BLaER1 (cell line): Measurements from ENCODE around the gene BTN3A1.
"Not testable (repeated sequence)": the region's sequence is repeated elsewhere in the genome, so short reads cannot be mapped to it uniquely, and the experiment has no call there.

Experiments used
- H3K27ac ChIP-seq: shearing (Covaris generic); formaldehyde crosslinking; 2 replicates; pipeline ENCODE4 v1.8.1; 2022
- H3K27me3 ChIP-seq: shearing (Covaris generic); formaldehyde crosslinking; 2 replicates; pipeline ENCODE4 v1.8.1; 2022
- H3K36me3 ChIP-seq: shearing (Covaris generic); formaldehyde crosslinking; 2 replicates; pipeline ENCODE4 v1.8.1; 2022
- H3K4me1 ChIP-seq: shearing (Covaris generic); formaldehyde crosslinking; 2 replicates; pipeline ENCODE4 v1.8.1; 2022
- H3K4me2 ChIP-seq: shearing (Covaris generic); formaldehyde crosslinking; 2 replicates; pipeline ENCODE4 v1.8.1; 2022
- H3K4me3 ChIP-seq: shearing (Covaris generic); formaldehyde crosslinking; 2 replicates; pipeline ENCODE4 v1.8.1; 2022
- H3K9ac ChIP-seq: shearing (Covaris generic); formaldehyde crosslinking; 2 replicates; pipeline ENCODE4 v1.8.1; 2022
- H3K9me3 ChIP-seq: shearing (Covaris generic); formaldehyde crosslinking; 2 replicates; pipeline ENCODE4 v1.8.1; 2022
- H4K20me1 ChIP-seq: shearing (Covaris generic); formaldehyde crosslinking; 2 replicates; pipeline ENCODE4 v1.8.1; 2022
- Cebpa-rat ChIP-seq: shearing (Covaris generic); IDR thresholded peaks from 2 replicates; pipeline ENCODE4 v1.8.1; 2022

Gene BTN3A1

DNA sequence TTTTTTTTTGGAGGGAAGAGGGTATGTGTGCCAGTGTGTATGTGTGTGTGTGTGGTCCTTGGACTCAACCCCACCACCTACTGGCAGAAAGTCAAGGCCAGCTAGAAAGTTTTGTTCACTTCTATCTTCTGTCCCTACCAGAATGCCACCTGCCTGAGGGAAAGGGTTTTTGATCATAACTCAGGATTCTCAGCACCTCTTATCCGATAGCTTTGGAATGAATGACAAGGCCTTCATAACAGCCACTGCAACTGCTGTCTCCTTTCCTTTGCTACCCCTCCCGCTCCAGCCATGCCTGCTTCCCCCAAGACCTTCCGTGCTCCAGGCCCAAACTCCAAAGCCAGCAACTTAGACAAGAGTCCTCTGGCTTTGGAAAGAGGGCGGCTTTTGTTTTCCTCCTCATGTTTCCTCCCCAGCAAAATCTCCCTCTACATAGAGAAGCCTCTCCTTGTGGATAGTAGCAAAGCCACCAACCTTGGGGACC, 18.7 kb downstream of the BTN3A1 start:
- Histone ChIP-seq H3K36me3 (peaks cover 39% of the 10 kb centered on the region), H3K9me3 (peaks cover 32% of the 10 kb centered on the region), H3K27me3 (no peaks in the 10 kb centered on the region), H3K4me1 (peaks cover 22% of the 10 kb centered on the region), H4K20me1 (no peaks in the 10 kb centered on the region), H3K27ac (peak overlapping the region; percentile 50), H3K4me2 (peak overlapping the region; percentile 84), H3K9ac (peak overlapping the region; percentile 85), H3K4me3 (peak overlapping the region; percentile 80)
- TF ChIP-seq Cebpa-rat = no peak

DNA sequence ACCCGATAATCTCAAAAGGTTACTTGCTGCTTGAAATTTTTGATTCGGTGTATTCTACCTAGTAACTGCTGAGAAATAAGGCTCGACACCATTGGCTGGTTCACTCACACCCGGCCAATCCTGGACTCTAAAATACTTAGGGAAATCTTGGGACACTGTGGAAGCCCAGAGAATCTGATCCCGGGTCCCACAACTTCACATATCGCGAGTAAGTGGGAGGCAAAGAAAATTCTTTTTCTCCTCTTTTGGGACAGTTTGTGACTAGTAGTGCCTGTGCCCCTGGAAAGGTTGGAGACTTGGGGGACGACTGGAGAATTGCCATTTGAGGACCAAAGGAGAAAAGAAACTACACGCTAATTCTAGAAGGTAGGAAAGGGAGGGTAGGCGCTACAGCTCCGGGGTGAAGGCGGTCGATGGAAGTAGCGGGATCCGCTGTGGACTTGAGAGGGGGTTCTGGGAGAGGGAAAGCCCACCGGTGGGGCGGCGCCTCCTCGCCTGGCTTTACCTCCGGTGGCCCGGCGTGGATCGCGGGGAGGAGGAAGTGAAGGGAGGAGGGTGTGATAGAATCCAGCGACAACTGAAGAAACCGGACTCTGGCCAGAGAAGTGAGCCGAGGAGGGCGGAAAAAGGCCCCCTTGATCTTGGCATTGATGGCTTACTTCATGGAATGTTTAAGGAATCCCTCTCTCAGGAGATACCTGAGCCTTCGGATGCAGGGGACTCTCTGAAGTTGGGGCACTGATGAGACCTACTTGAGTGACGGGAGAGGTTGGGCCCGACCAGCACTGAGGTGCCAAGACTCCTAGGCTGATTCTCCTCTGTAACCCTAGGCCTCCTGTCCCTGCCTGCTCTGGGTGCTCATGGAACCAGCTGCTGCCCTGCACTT, 19.4 kb downstream of the BTN3A1 start:
- TF ChIP-seq Cebpa-rat = no peak
- H3K4me2 ChIP-seq = peak overlapping the region; percentile 84
- peak overlapping the region; percentile 80 for H3K4me3 ChIP-seq
- H3K27ac ChIP-seq = peak overlapping the region; percentile 80
- H3K27me3 ChIP-seq = no peaks in the 10 kb centered on the region
- peaks cover 22% of the 10 kb centered on the region for H3K4me1 ChIP-seq
- H3K9ac ChIP-seq = peak overlapping the region; percentile 85
- peaks cover 47% of the 10 kb centered on the region for H3K36me3 ChIP-seq
- no peaks in the 10 kb centered on the region for H4K20me1 ChIP-seq
- H3K9me3 ChIP-seq = peaks cover 29% of the 10 kb centered on the region

DNA sequence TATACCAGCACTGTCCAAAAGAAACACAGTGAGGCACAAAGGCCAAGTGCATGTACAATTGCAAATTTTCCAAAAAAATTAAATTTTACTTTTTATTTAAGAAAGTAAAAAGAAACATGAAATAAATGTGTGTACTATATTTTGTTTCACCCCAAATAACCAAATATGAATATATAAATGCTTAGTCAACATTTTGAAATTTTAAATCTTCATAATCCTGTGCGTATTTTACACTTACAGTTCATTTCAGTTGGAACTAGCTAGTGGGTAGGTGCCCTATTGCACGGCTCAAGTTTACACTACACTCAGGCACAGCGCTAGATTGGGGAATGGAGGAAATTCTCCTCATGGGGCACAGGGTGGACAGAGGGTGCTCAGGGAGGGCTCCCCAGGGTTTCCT, 20.3 kb downstream of the BTN3A1 start:
- Histone ChIP-seq H3K27me3 (no peaks in the 10 kb centered on the region), H3K27ac (no peak overlapping the region), H3K9ac (peak overlapping the region; percentile 85; the same call in 1 of the 2 replicates), H3K4me3 (peak overlapping the region; percentile 80), H3K4me1 (peaks cover 22% of the 10 kb centered on the region), H3K36me3 (peaks cover 47% of the 10 kb centered on the region), H4K20me1 (no peaks in the 10 kb centered on the region), H3K4me2 (peak overlapping the region; percentile 84), H3K9me3 (peaks cover 21% of the 10 kb centered on the region)
- no peak for TF ChIP-seq Cebpa-rat

DNA sequence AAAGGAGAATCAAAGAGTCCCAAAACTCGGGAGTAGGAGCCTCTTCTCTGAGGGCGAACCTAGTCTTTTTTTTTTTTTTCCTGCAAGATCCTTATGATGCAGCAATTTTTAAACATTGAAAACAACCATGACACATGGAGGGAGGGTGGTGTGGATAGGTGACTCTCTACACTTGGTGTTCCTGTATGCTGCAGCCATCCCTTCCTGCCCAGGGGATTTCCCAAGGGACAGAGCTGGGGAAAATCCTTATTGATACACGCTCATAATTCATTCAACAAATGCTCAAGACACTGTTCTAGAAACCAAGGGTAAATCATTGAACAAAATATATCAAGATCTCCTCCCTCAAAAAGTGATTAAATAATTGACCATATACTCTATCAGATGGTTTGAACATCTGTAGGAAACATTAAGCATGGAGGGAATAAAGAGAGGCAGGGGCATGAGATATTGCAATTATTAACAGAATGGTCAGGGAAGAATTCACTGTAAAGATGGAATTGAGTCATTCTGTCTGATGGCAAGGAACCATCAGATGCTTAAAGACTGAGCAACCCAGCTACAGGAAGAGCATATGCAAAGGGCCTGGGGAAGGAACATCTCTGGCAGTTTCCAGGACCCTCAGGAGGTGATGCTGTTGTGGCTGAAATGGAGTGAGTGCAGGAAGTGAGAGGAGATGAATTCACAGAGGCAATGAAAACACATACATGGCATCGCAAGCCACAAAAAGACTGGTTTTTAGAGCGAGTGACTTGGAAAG, 24.8 kb downstream of the BTN3A1 start:
- Histone ChIP-seq H3K27me3 (no peaks in the 10 kb centered on the region), H3K4me2 (no peak overlapping the region), H3K4me3 (no peak overlapping the region), H4K20me1 (no peaks in the 10 kb centered on the region), H3K27ac (no peak overlapping the region), H3K4me1 (peaks cover 13% of the 10 kb centered on the region), H3K9ac (no peak overlapping the region), H3K9me3 (no peaks in the 10 kb centered on the region), H3K36me3 (peaks cover 78% of the 10 kb centered on the region)
- TF ChIP-seq Cebpa-rat = no peak

DNA sequence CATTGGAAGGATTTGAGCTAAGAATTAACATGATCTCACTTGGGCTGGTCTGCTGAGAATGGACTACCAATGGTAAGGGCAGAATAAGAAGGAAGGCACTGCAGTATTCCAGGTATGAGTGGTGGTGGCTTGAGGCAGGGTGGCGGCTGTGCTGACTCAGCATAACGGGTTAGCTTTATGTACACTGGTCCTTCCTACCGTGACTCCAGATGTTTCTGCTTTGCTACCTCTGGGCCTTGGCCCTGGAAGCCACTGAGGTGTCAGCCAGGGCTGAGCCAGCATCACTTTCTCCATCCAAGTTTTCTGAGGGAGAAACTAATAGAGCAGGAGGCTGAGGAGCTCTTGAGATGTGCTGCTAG, 25.4 kb downstream of the BTN3A1 start:
- no peaks in the 10 kb centered on the region for H4K20me1 ChIP-seq
- H3K9me3 ChIP-seq = peaks cover 3% of the 10 kb centered on the region; the same call in 1 of the 2 replicates
- no peak for TF ChIP-seq Cebpa-rat
- no peak overlapping the region for H3K4me2 ChIP-seq
- no peak overlapping the region for H3K4me3 ChIP-seq
- H3K27ac ChIP-seq = no peak overlapping the region
- H3K36me3 ChIP-seq = peaks cover 80% of the 10 kb centered on the region
- no peak overlapping the region for H3K9ac ChIP-seq
- peaks cover 8% of the 10 kb centered on the region for H3K4me1 ChIP-seq
- no peaks in the 10 kb centered on the region for H3K27me3 ChIP-seq

DNA sequence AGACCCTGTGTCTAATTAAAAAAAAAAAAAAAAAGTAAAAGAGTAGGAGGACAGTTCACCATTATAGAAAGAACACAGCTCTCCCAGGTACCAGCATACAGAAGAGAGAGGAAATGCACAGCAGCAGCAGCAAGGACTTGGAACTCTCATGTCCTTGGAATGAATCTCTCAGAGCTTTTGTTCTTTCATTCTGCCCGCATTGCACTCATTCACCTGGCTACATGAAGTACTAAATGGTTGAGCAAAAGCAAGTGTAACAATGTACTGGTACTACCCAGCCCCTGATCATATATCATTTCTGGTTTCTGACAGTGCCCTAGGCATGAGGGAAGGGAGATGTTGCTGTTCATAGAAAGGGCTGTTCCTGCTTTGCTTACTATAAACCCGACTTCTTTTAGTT, 26.1 kb downstream of the BTN3A1 start:
- H3K4me3 ChIP-seq = no peak overlapping the region
- H3K27ac ChIP-seq = no peak overlapping the region
- peaks cover 11% of the 10 kb centered on the region for H3K9me3 ChIP-seq
- no peak overlapping the region for H3K4me2 ChIP-seq
- no peaks in the 10 kb centered on the region for H3K4me1 ChIP-seq
- no peak for TF ChIP-seq Cebpa-rat
- H4K20me1 ChIP-seq = no peaks in the 10 kb centered on the region
- peaks cover 83% of the 10 kb centered on the region for H3K36me3 ChIP-seq
- no peak overlapping the region for H3K9ac ChIP-seq
- no peaks in the 10 kb centered on the region for H3K27me3 ChIP-seq

DNA sequence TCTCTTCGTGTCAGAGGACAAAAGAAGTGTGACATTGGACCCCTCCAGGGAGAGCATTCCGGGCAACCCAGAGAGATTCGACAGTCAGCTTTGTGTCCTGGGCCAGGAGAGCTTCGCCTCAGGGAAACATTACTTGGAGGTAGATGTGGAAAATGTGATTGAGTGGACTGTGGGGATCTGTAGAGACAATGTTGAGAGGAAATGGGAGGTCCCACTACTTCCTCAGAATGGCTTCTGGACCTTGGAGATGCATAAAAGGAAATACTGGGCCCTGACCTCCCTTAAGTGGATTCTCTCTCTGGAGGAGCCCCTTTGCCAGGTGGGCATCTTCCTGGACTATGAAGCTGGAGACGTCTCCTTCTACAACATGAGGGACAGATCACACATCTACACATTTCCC, 28.7 kb downstream of the BTN3A1 start:
- no peaks in the 10 kb centered on the region for H3K4me1 ChIP-seq
- H3K27me3 ChIP-seq = no peaks in the 10 kb centered on the region
- H4K20me1 ChIP-seq = no peaks in the 10 kb centered on the region
- TF ChIP-seq Cebpa-rat = no peak
- H3K4me3 ChIP-seq = no peak overlapping the region
- H3K9me3 ChIP-seq = peaks cover 31% of the 10 kb centered on the region
- H3K9ac ChIP-seq = no peak overlapping the region
- H3K36me3 ChIP-seq = peaks cover 82% of the 10 kb centered on the region
- H3K4me2 ChIP-seq = no peak overlapping the region
- no peak overlapping the region for H3K27ac ChIP-seq

DNA sequence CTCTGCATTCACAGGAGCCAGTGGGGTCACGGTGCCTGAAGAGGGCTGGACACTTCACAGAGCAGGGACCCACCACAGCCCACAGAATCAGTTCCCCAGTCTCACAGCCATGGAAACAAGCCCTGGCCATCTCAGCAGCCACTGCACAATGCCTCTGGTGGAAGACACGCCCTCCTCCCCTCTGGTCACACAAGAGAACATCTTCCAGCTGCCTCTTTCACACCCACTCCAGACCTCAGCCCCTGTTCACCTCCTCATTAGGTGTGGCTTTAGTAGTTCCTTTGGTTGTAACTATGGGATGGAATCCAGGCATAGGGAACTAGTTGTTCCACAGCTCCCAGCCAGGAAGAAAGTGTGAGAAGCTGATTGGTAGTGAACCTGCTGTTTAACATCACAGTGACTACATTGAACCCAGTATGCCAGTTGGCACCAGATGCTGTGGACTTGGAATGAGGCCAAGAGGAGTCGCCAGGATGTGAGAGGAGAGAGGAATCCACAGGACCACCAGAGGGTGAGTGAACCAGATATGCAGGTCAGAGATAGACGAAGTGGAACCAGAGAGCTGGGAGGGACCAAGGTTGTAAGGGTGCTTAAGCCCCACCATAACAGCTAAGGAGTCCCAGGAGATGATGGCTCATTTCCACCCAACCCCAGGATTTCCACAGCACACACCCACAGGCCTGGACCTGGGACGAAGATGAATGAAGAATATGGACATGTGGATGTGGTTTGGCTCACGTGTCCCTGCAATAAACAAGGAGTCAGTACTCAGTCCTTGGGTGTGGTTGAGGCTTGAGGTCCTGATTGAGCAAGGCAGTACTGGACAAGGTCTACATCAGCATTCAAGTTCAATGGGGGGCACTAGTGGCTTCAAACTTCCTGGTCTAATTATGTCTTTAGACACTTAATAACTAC, 29.4 kb downstream of the BTN3A1 start:
- H3K27me3 ChIP-seq = no peaks in the 10 kb centered on the region
- no peaks in the 10 kb centered on the region for H3K4me1 ChIP-seq
- H3K9ac ChIP-seq = no peak overlapping the region
- no peak for TF ChIP-seq Cebpa-rat
- peaks cover 31% of the 10 kb centered on the region for H3K9me3 ChIP-seq
- peaks cover 75% of the 10 kb centered on the region for H3K36me3 ChIP-seq
- H3K4me3 ChIP-seq = no peak overlapping the region
- H3K4me2 ChIP-seq = no peak overlapping the region
- no peaks in the 10 kb centered on the region for H4K20me1 ChIP-seq
- H3K27ac ChIP-seq = no peak overlapping the region

DNA sequence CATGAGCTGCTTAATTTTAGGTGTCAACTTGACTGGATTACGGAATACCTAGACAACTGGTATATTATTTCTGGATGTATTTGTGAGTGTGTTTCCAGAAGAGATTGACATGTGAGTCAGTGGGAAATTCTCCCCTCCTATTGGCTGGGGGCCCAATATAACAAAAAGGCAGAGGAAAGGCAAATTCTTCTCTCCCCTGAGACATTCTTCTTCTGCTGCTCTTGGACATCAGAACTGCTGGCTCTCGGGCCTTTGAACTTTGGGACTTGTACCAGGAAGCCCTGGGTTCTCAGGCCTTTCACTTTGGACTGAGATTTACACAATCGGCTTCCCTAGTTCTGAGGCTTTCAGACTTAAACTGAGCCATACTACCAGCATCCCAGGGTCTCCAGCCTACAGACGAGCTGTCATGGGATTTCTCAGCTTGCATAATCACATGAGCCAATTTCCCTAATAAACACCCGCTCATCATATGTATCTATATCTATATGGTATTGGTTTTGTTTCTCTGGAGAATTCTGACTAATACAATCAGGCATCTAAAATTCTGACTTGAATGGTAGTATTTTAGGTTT, 30.6 kb downstream of the BTN3A1 start:
- Histone ChIP-seq H3K9ac (no peak overlapping the region), H3K4me3 (no peak overlapping the region)
- TF ChIP-seq Cebpa-rat = no peak

DNA sequence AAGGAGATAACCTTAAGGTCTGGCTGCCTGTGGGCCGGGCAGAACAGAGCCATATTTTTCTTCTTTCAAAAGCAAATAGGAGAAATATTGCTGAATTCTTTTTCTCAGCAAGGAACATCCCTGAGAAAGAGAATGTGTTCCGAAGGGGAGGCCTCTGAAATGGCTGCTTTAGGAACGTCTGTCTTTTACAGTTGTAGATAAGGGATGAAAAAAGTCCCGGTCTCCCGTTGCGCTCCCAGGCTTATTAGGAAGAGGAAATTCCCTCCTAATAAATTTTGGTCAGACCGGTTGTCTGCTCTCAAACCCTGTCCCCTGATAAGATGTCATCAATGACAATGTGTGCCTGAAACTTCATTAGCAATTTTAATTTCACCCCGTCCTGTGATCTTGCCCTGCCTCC, 31.6 kb downstream of the BTN3A1 start:
- H3K4me2 ChIP-seq, H4K20me1 ChIP-seq, H3K9ac ChIP-seq, H3K27ac ChIP-seq, H3K4me3 ChIP-seq, H3K4me1 ChIP-seq, H3K27me3 ChIP-seq: not testable (repeated sequence)
- peaks cover 31% of the 10 kb centered on the region for H3K9me3 ChIP-seq
- H3K36me3 ChIP-seq = peaks cover 53% of the 10 kb centered on the region

More for the DNA sequence above, 30.6 kb downstream of the BTN3A1 start:
- H3K27ac ChIP-seq = no peak overlapping the region
- peaks cover 63% of the 10 kb centered on the region for H3K36me3 ChIP-seq
- no peaks in the 10 kb centered on the region for H3K4me1 ChIP-seq
- H3K27me3 ChIP-seq = no peaks in the 10 kb centered on the region
- no peaks in the 10 kb centered on the region for H4K20me1 ChIP-seq
- peaks cover 31% of the 10 kb centered on the region for H3K9me3 ChIP-seq
- no peak overlapping the region for H3K4me2 ChIP-seq
